HepG2 (cell line): ENCODE measurements around the gene PSMB4. TPM values are rescaled to one million over a fixed set of nuclear protein-coding genes. Genes with fewer than 3 reads are reported as not detected.

Experiments used
- FOXK1 ChIP-seq: sonication (generic); formaldehyde crosslinking; IDR thresholded peaks from 2 replicates; pipeline ENCODE4 v1.4.0; 2020; ENCODE audit warnings: low read depth, missing genetic modification reagents, borderline replicate concordance
- GATAD1 ChIP-seq: IDR thresholded peaks from 2 replicates; pipeline ENCODE4 v1.6.1; 2016; ENCODE audit warnings: missing genetic modification reagents, missing compliant biosample characterization
- HNF4A ChIP-seq: sonication (generic); formaldehyde crosslinking; IDR thresholded peaks from 2 replicates; pipeline ENCODE4 v1.4.0; 2020; ENCODE audit warnings: missing genetic modification reagents
- HNRNPLL ChIP-seq: fragments of 200-400 bp; formaldehyde crosslinking; IDR thresholded peaks from 2 replicates; pipeline ENCODE4 v1.6.1; 2017; ENCODE audit warnings: mild to moderate bottlenecking, low read depth, low read length; ENCODE audit not compliant: poor library complexity, severe bottlenecking
- HOMEZ ChIP-seq: IDR thresholded peaks from 2 replicates; pipeline ENCODE4 v1.6.1; 2016; ENCODE audit warnings: low read depth
- KLF13 ChIP-seq: sonication (generic); formaldehyde crosslinking; IDR thresholded peaks from 2 replicates; pipeline ENCODE4 v1.4.0; 2020; ENCODE audit warnings: mild to moderate bottlenecking, missing genetic modification reagents
- MYC ChIP-seq: sonication (generic); formaldehyde crosslinking; IDR thresholded peaks from 2 replicates; pipeline ENCODE4 v1.9.0; 2021; ENCODE audit warnings: missing genetic modification reagents, borderline replicate concordance
- NPAS2 ChIP-seq: sonication (generic); formaldehyde crosslinking; IDR thresholded peaks from 2 replicates; pipeline ENCODE4 v1.8.0; 2022; ENCODE audit warnings: mild to moderate bottlenecking, missing genetic modification reagents, borderline replicate concordance
- PITX1 ChIP-seq: sonication (generic); formaldehyde crosslinking; IDR thresholded peaks from 2 replicates; pipeline ENCODE4 v1.5.1; 2020; ENCODE audit warnings: mild to moderate bottlenecking, missing genetic modification reagents
- STAG1 ChIP-seq: sonication (generic); formaldehyde crosslinking; IDR thresholded peaks from 2 replicates; pipeline ENCODE4 v1.4.0; 2020; ENCODE audit warnings: missing genetic modification reagents
- TBL1XR1 ChIP-seq: fragments of 150-350 bp; IDR thresholded peaks from 2 replicates; pipeline ENCODE4 v1.6.1; 2014; ENCODE audit warnings: borderline replicate concordance, low read length; ENCODE audit not compliant: partially characterized antibody
- TCF7 ChIP-seq: sonication (generic); IDR thresholded peaks from 2 replicates; pipeline ENCODE4 v1.6.1; 2016; ENCODE audit warnings: antibody characterized with exemption, low read depth
- TEF ChIP-seq: sonication (generic); formaldehyde crosslinking; IDR thresholded peaks from 2 replicates; pipeline ENCODE4 v1.5.0; 2020; ENCODE audit warnings: missing genetic modification reagents
- ZNF205 ChIP-seq: IDR thresholded peaks from 2 replicates; pipeline ENCODE4 v1.6.1; 2018; ENCODE audit warnings: missing biosample characterization, missing genetic modification reagents
- ZNF230 ChIP-seq: sonication (generic); formaldehyde crosslinking; IDR thresholded peaks from 2 replicates; pipeline ENCODE4 v1.4.0; 2020; ENCODE audit warnings: mild to moderate bottlenecking, missing genetic modification reagents
- ZNF24 ChIP-seq: fragments of 450-650 bp; IDR thresholded peaks from 2 replicates; pipeline ENCODE4 v1.6.1; 2017; ENCODE audit warnings: antibody characterized with exemption, mild to moderate bottlenecking
- ZNF276 ChIP-seq: sonication (generic); formaldehyde crosslinking; IDR thresholded peaks from 2 replicates; pipeline ENCODE4 v1.4.0; 2020; ENCODE audit warnings: mild to moderate bottlenecking, low read depth, missing genetic modification reagents
- ZNF280B ChIP-seq: sonication (generic); formaldehyde crosslinking; IDR thresholded peaks from 2 replicates; pipeline ENCODE4 v1.5.0; 2020; ENCODE audit warnings: missing genetic modification reagents, mild to moderate bottlenecking, borderline replicate concordance
- ZNF317 ChIP-seq: sonication (generic); formaldehyde crosslinking; IDR thresholded peaks from 2 replicates; pipeline ENCODE4 v1.5.0; 2020; ENCODE audit warnings: mild to moderate bottlenecking, missing genetic modification reagents
- ZNF333 ChIP-seq: sonication (generic); formaldehyde crosslinking; IDR thresholded peaks from 2 replicates; pipeline ENCODE4 v1.4.0; 2020; ENCODE audit warnings: mild to moderate bottlenecking, missing genetic modification reagents, borderline replicate concordance
- ZNF552 ChIP-seq: sonication (generic); formaldehyde crosslinking; IDR thresholded peaks from 2 replicates; pipeline ENCODE4 v1.9.0; 2022; ENCODE audit warnings: missing genetic modification reagents, mild to moderate bottlenecking, borderline replicate concordance
- ZNF558 ChIP-seq: sonication (generic); formaldehyde crosslinking; IDR thresholded peaks from 2 replicates; pipeline ENCODE4 v1.9.0; 2022; ENCODE audit warnings: mild to moderate bottlenecking, missing genetic modification reagents, borderline replicate concordance
- ZNF605 ChIP-seq: sonication (generic); formaldehyde crosslinking; IDR thresholded peaks from 2 replicates; pipeline ENCODE4 v1.8.0; 2022; ENCODE audit warnings: mild to moderate bottlenecking, missing genetic modification reagents
- ZNF713 ChIP-seq: sonication (generic); formaldehyde crosslinking; IDR thresholded peaks from 2 replicates; pipeline ENCODE4 v1.4.0; 2020; ENCODE audit warnings: mild to moderate bottlenecking, missing genetic modification reagents
- ZNF724P ChIP-seq: sonication (generic); formaldehyde crosslinking; IDR thresholded peaks from 2 replicates; pipeline ENCODE4 v1.8.0; 2022; ENCODE audit warnings: missing genetic modification reagents, borderline replicate concordance
- polyA plus RNA-seq, 8 experiments: library from polyadenylated mRNA; depleted of rRNA in 3 of 8; stranded (reverse) in 7 of 8; unstranded in 1 of 8; fragments of >200 nt; fragmentation: Illumina TruSeq in 4 of 8; extraction: Trizol in 4 of 8; gene quantifications; 2 replicates each; pipeline versions ENCODE4 v1.2.1 to v1.2.3, GENCODE V29; 2011 to 2016; ENCODE audit warnings: low read depth in 4 of 8, missing spikeins in 1 of 8, mixed read lengths in 1 of 8; ENCODE audit not compliant: insufficient read depth in 1 of 8
- total RNA-seq, 5 experiments: library from RNA; depleted of rRNA; stranded (reverse); fragments of >200 nt; fragmentation: Illumina TruSeq; extraction: Trizol; gene quantifications; 2 replicates each; pipeline ENCODE4 v1.2.3, GENCODE V29; 2016; ENCODE audit warnings: low read depth in 1 of 5

PSMB4 gene
- total and polyA plus RNA-seq, 2 of the 13 experiments (the other 11 are each of a cell fraction or from before 2014, with no cell fraction given) = 336 to 383 TPM

GRCh38 chr1:151399324-151400171 is at the start of gene PSMB4 (continued):
- TF ChIP-seq HOMEZ (CRISPR knock-in tag) (0 out of 2 replicates have a peak, but pooled peaks have one; percentile 35), ZNF24 (no peak), ZNF317 (CRISPR knock-in tag) (0 out of 2 replicates have a peak, but pooled peaks have one; percentile 55), ZNF713 (CRISPR knock-in tag) (0 out of 2 replicates have a peak, but pooled peaks have one; percentile 77), STAG1 (peak; percentile 73), ZNF230 (no peak), NPAS2 (CRISPR knock-in tag) (no peak), MYC (CRISPR knock-in tag) (peak; percentile 54; the same call in 1 of the 2 replicates), ZNF205 (CRISPR knock-in tag) (no peak), ZNF724P (CRISPR knock-in tag) (0 out of 2 replicates have a peak, but pooled peaks have one; percentile 41), GATAD1 (peak; percentile 89), TCF7 (no peak), ZNF280B (CRISPR knock-in tag) (peak; percentile 36; the same call in 1 of the 2 replicates), ZNF552 (CRISPR knock-in tag) (no peak), FOXK1 (CRISPR knock-in tag) (peak; percentile 73; the same call in 1 of the 2 replicates), HNRNPLL (peak; percentile 35), PITX1 (peak; percentile 97), ZNF276 (CRISPR knock-in tag) (peak; percentile 31; the same call in 1 of the 2 replicates), KLF13 (CRISPR knock-in tag) (no peak), ZNF558 (CRISPR knock-in tag) (no peak), ZNF333 (CRISPR knock-in tag) (no peak), ZNF605 (CRISPR knock-in tag) (peak; percentile 95), HNF4A (CRISPR knock-in tag) (peak; percentile 26), TBL1XR1 (peak; percentile 34), TEF (CRISPR knock-in tag) (no peak)
